ENCODE measurements around the gene PARD3.

DNA sequence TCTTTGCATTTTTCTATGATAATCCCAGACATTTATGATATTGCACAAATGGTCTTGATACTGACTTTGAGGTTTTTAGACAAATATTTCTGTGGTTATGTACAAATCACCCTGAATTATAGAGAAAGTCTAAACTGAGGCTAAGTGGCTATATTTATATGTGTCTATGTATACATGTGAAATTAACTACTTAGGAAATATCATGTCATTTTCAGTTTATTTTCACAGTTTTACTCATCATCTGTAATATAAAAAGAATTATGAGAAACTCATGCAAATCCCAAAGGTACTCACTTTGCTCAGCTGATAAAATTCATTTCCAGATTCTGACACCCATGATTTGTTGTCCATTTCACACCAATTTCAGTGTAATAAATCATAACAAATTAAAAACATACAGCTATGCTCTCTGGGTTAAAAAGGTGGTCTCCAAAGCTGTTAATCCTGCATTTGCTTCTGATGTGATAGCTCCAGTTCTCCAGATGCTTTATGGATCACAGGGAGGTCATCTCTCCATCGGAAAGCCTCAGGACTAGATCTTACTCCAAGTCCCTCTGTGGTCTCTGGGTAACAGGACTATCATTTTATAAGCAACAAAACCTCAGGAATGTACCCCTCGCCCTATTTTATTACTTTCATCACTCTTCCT is 673.9 kb downstream of the PARD3 start:
- TF ChIP-seq, protein P1, sequence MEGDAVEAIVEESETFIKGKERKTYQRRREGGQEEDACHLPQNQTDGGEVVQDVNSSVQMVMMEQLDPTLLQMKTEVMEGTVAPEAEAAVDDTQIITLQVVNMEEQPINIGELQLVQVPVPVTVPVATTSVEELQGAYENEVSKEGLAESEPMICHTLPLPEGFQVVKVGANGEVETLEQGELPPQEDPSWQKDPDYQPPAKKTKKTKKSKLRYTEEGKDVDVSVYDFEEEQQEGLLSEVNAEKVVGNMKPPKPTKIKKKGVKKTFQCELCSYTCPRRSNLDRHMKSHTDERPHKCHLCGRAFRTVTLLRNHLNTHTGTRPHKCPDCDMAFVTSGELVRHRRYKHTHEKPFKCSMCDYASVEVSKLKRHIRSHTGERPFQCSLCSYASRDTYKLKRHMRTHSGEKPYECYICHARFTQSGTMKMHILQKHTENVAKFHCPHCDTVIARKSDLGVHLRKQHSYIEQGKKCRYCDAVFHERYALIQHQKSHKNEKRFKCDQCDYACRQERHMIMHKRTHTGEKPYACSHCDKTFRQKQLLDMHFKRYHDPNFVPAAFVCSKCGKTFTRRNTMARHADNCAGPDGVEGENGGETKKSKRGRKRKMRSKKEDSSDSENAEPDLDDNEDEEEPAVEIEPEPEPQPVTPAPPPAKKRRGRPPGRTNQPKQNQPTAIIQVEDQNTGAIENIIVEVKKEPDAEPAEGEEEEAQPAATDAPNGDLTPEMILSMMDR (IDR thresholded peaks at IDR 0.05; ENCODE audit: low read depth, low read length, poor library complexity, severe bottlenecking): no peak
- no peak for TF ChIP-seq EZH2phosphoT487 (IDR thresholded peaks at IDR 0.05; ENCODE audit: borderline replicate concordance, low read length)
